DND-41 (cell line): Measurements from ENCODE around the gene NECTIN2.
A peak's percentile ranks its signal among the peaks of the same experiment; 100 is the strongest.

ENCODE experiments used
- ATAC-seq: fragments of 200-7000 bp; cut with Tn5 transposase; 3 replicates; pipeline ENCODE4 v1.9.1; 2021; ENCODE audit warnings: low read depth; ENCODE audit not compliant: insufficient read depth
- DNase-seq: peaks from one replicate; pipeline ENCODE4 v3.0.0-alpha.2; 2020
- H2AFZ ChIP-seq: 2 replicates; pipeline ENCODE4 v1.6.0; 2012; ENCODE audit warnings: low read depth, low read length
- H3K27ac ChIP-seq: 2 replicates; pipeline ENCODE4 v1.5.1; 2012; ENCODE audit warnings: low read length, inconsistent platforms
- H3K27me3 ChIP-seq: fragments of 200-600 bp; sonication (generic); 2 replicates; pipeline ENCODE4 v1.6.0; 2012; ENCODE audit warnings: low read length, mild to moderate bottlenecking, inconsistent platforms; ENCODE audit not compliant: insufficient read depth, poor library complexity
- H3K36me3 ChIP-seq: 2 replicates; pipeline ENCODE4 v1.5.1; 2012; ENCODE audit warnings: low read length, inconsistent platforms; ENCODE audit not compliant: insufficient read depth
- H3K4me1 ChIP-seq: 2 replicates; pipeline ENCODE4 v1.5.1; 2012; ENCODE audit warnings: mild to moderate bottlenecking, low read length; ENCODE audit not compliant: insufficient read depth
- H3K4me2 ChIP-seq: 2 replicates; pipeline ENCODE4 v1.6.0; 2012; ENCODE audit warnings: mild to moderate bottlenecking, moderate library complexity, low read length, inconsistent platforms; ENCODE audit not compliant: insufficient read depth
- H3K4me3 ChIP-seq, 2 experiments: fragments of 200-600 bp in 1 of 2; shearing (Covaris generic) in 1 of 2; 2 replicates each; pipeline ENCODE4 v1.5.1; 2012 to 2016; ENCODE audit warnings: inconsistent platforms in 2 of 2, low read length in 2 of 2, mild to moderate bottlenecking in 2 of 2, low read depth in 1 of 2, moderate library complexity in 1 of 2
- H3K79me2 ChIP-seq: 2 replicates; pipeline ENCODE4 v1.6.0; 2012; ENCODE audit warnings: low read length, inconsistent platforms; ENCODE audit not compliant: insufficient read depth
- H3K9ac ChIP-seq: 2 replicates; pipeline ENCODE4 v1.6.0; 2012; ENCODE audit warnings: low read depth, mild to moderate bottlenecking, inconsistent platforms, low read length, moderate library complexity
- H3K9me3 ChIP-seq: 2 replicates; pipeline ENCODE4 v1.5.1; 2012; ENCODE audit warnings: low read length, moderate library complexity, mild to moderate bottlenecking, inconsistent platforms; ENCODE audit not compliant: insufficient read depth, severe bottlenecking
- H4K20me1 ChIP-seq: 2 replicates; pipeline ENCODE4 v1.6.0; 2012; ENCODE audit warnings: low read length; ENCODE audit not compliant: insufficient read depth
- CTCF ChIP-seq: IDR thresholded peaks from 2 replicates; pipeline ENCODE4 v1.5.1; 2012; ENCODE audit warnings: borderline replicate concordance, low read length, moderate library complexity, mild to moderate bottlenecking; ENCODE audit not compliant: poor library complexity, severe bottlenecking; ENCODE audit errors: extremely low read depth
- EZH2 ChIP-seq: IDR thresholded peaks from 3 replicates; pipeline ENCODE4 v1.6.1; 2012; ENCODE audit warnings: borderline replicate concordance, low read depth, mild to moderate bottlenecking, moderate library complexity, low read length, inconsistent platforms; ENCODE audit not compliant: severe bottlenecking

Gene NECTIN2

GRCh38 chr19:44846455-44847143, 502 bp downstream of the NECTIN2 start:
- H2AFZ ChIP-seq = peak overlapping the region; percentile 58; the same call in 1 of the 2 replicates
- no peak for DNase-seq
- H3K27me3 ChIP-seq = no peaks in the 10 kb centered on the region
- peak overlapping the region; percentile 49; the same call in 1 of the 2 replicates for H3K9ac ChIP-seq
- H3K27ac ChIP-seq = no peak overlapping the region
- no peaks in the 10 kb centered on the region for H3K36me3 ChIP-seq
- H3K4me3 ChIP-seq = peak overlapping the region; percentile 10 to 57; a peak in 3 of 4 replicates
- H3K4me2 ChIP-seq = peak overlapping the region; percentile 75
- H3K4me1 ChIP-seq = peaks cover 26% of the 10 kb centered on the region
- TF ChIP-seq EZH2 (no peak), CTCF (no peak)
- ATAC-seq = no peak
- no peaks in the 10 kb centered on the region for H3K79me2 ChIP-seq
- H3K9me3 ChIP-seq = no peaks in the 10 kb centered on the region
- H4K20me1 ChIP-seq = no peaks in the 10 kb centered on the region; the same call in 1 of the 2 replicates

- Histone ChIP-seq H2AFZ (no peak overlapping the region), H3K27ac (no peak overlapping the region), H3K4me3 (no peak overlapping the region; a peak in 1 of 4 replicates), H3K4me1 (peaks cover 26% of the 10 kb centered on the region), H3K79me2 (no peaks in the 10 kb centered on the region), H4K20me1 (no peaks in the 10 kb centered on the region; the same call in 1 of the 2 replicates), H3K27me3 (no peaks in the 10 kb centered on the region), H3K9ac (no peak overlapping the region), H3K4me2 (peak overlapping the region; percentile 75), H3K36me3 (no peaks in the 10 kb centered on the region), H3K9me3 (no peaks in the 10 kb centered on the region)
- DNase-seq (no peak), ATAC-seq (no peak)
- TF ChIP-seq EZH2 (no peak), CTCF (no peak)
Observed at GRCh38 chr19:44847144-44848035, 1.3 kb downstream of the NECTIN2 start.

GRCh38 chr19:44848036-44848811, 2.1 kb downstream of the NECTIN2 start:
- DNase-seq (no peak), ATAC-seq (no peak)
- Histone ChIP-seq H3K9ac (no peak overlapping the region), H3K4me1 (peaks cover 26% of the 10 kb centered on the region), H3K36me3 (no peaks in the 10 kb centered on the region), H3K4me2 (no peak overlapping the region), H4K20me1 (no peaks in the 10 kb centered on the region; the same call in 1 of the 2 replicates), H3K9me3 (no peaks in the 10 kb centered on the region), H3K4me3 (no peak overlapping the region), H3K27ac (no peak overlapping the region), H2AFZ (no peak overlapping the region), H3K79me2 (no peaks in the 10 kb centered on the region), H3K27me3 (no peaks in the 10 kb centered on the region)
- TF ChIP-seq EZH2 = no peak
- no peak for TF ChIP-seq CTCF
